Hepatocyte (in vitro differentiated cells): ENCODE measurements around the gene KIF6. TPM values are rescaled to one million over a fixed set of nuclear protein-coding genes. Genes with fewer than 3 reads are reported as not detected.

ENCODE experiments used
- DNase-seq: peaks from one replicate; pipeline ENCODE4 v3.0.0-alpha.2; 2016; ENCODE audit warnings: low spot score
- H2AFZ ChIP-seq: fragments of 200-600 bp; sonication (generic); 2 replicates; pipeline ENCODE4 v1.6.0; 2016; ENCODE audit warnings: antibody characterized with exemption, mild to moderate bottlenecking
- H3K27ac ChIP-seq: fragments of 200-600 bp; sonication (generic); 2 replicates; pipeline ENCODE4 v1.5.1; 2016; ENCODE audit warnings: mild to moderate bottlenecking
- H3K27me3 ChIP-seq: fragments of 200-600 bp; sonication (generic); 2 replicates; pipeline ENCODE4 v1.6.1; 2016
- H3K36me3 ChIP-seq: fragments of 200-600 bp; sonication (generic); replicated peaks from 2 replicates; pipeline ENCODE4 v1.5.1; 2016; ENCODE audit warnings: low read depth; ENCODE audit not compliant: insufficient read depth
- H3K4me1 ChIP-seq: fragments of 200-600 bp; sonication (generic); 2 replicates; pipeline ENCODE4 v1.5.1; 2016; ENCODE audit warnings: mild to moderate bottlenecking, moderate library complexity; ENCODE audit not compliant: insufficient read depth
- H3K4me2 ChIP-seq: fragments of 200-600 bp; sonication (generic); 2 replicates; pipeline ENCODE4 v1.6.0; 2016
- H3K4me3 ChIP-seq: fragments of 200-600 bp; sonication (generic); 2 replicates; pipeline ENCODE4 v1.5.1; 2016; ENCODE audit warnings: mild to moderate bottlenecking
- H3K79me2 ChIP-seq: fragments of 200-600 bp; sonication (generic); 2 replicates; pipeline ENCODE4 v1.6.0; 2017; ENCODE audit warnings: mild to moderate bottlenecking
- H3K9me2 ChIP-seq: fragments of 200-600 bp; sonication (generic); replicated peaks from 2 replicates; pipeline ENCODE4 v1.6.0; 2017; ENCODE audit warnings: mild to moderate bottlenecking; ENCODE audit not compliant: insufficient read depth
- H3K9me3 ChIP-seq: fragments of 200-600 bp; sonication (generic); 2 replicates; pipeline ENCODE4 v1.5.1; 2016; ENCODE audit warnings: low read depth, mild to moderate bottlenecking
- H4K20me1 ChIP-seq: fragments of 200-600 bp; sonication (generic); 2 replicates; pipeline ENCODE4 v1.6.0; 2016; ENCODE audit warnings: mild to moderate bottlenecking; ENCODE audit not compliant: insufficient read depth, poor library complexity, severe bottlenecking
- CTCF ChIP-seq: fragments of 200-600 bp; sonication (generic); IDR thresholded peaks from 2 replicates; pipeline ENCODE4 v1.5.1; 2016; ENCODE audit warnings: antibody characterized with exemption, mild to moderate bottlenecking; ENCODE audit not compliant: poor library complexity
- EZH2 ChIP-seq: fragments of 200-600 bp; sonication (generic); IDR thresholded peaks from 2 replicates; pipeline ENCODE4 v1.6.1; 2016; ENCODE audit warnings: antibody characterized with exemption, mild to moderate bottlenecking, borderline replicate concordance
- EZH2phosphoT487 ChIP-seq: fragments of 200-600 bp; sonication (generic); IDR thresholded peaks from one replicate; pipeline ENCODE4 v1.6.1; 2018; ENCODE audit warnings: antibody characterized with exemption, mild to moderate bottlenecking, low read depth, moderate library complexity; ENCODE audit not compliant: unreplicated experiment, severe bottlenecking
- WGBS: methylation state at CpG from one replicate; pipeline ENCODE4 v1.1.6; 2016; ENCODE audit warnings: low lambda C conversion rate; ENCODE audit errors: missing lambda C conversion rate; 5-methylcytosine and 5-hydroxymethylcytosine counted together
- polyA plus RNA-seq: library from polyadenylated mRNA; unstranded; fragments of >200 nt; fragmentation: Nextera tagmentation; extraction: Ambion mirVana; gene quantifications from 2 replicates; pipeline ENCODE4 v1.2.1, GENCODE V29; 2016
- total RNA-seq: library from RNA; depleted of rRNA; stranded (reverse); fragments of >200 nt; gene quantifications from 2 replicates; pipeline ENCODE4 v1.2.3, GENCODE V29; 2014

The KIF6 gene
- total and polyA plus RNA-seq, 2 experiments from 2014 or later = 0.87 to 2.3 TPM

GRCh38 chr6:39546731-39547130 lies 178.5 kb downstream of the KIF6 start:
- no peaks in the 10 kb centered on the region for H3K27me3 ChIP-seq
- no peak overlapping the region for H3K4me3 ChIP-seq
- H3K4me1 ChIP-seq = no peaks in the 10 kb centered on the region
- no peak overlapping the region for H3K27ac ChIP-seq
- H3K36me3 ChIP-seq = no peaks in the 10 kb centered on the region
- no peak for DNase-seq
- H3K9me2 ChIP-seq = no peaks in the 10 kb centered on the region
- no peak for TF ChIP-seq EZH2
- no peak for TF ChIP-seq EZH2phosphoT487
- no peak for TF ChIP-seq CTCF
- WGBS = 77% methylated on average over 2 of the region's 2 CpGs
- H3K79me2 ChIP-seq = no peaks in the 10 kb centered on the region
- no peak overlapping the region for H3K4me2 ChIP-seq
- no peak overlapping the region for H2AFZ ChIP-seq
- no peaks in the 10 kb centered on the region for H3K9me3 ChIP-seq
- no peaks in the 10 kb centered on the region for H4K20me1 ChIP-seq

DNA sequence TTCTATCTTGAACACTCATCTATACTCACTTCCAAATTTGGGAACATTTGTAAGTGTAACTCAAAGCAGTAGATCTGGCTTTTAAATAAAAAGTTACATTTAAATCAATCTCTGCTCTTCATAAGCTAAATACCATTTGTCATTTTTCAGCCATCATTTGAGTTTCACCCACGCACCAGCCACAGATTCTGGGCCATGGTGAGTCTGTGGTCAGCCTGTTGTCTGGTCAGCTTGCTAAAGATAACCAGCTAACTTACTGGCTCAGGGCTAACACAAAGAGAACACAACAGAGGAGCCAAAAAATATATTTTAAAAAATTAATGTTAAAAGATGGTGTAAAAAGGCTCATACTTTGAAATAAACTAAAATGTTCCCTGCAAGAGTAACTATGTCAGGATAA lies 181.3 kb downstream of the KIF6 start:
- H3K4me2 ChIP-seq = no peak overlapping the region
- no peaks in the 10 kb centered on the region for H3K4me1 ChIP-seq
- WGBS = 91% methylated on average over 1 of the region's 1 CpG
- H3K9me2 ChIP-seq = no peaks in the 10 kb centered on the region
- no peak overlapping the region for H2AFZ ChIP-seq
- H3K36me3 ChIP-seq = no peaks in the 10 kb centered on the region
- no peaks in the 10 kb centered on the region for H3K27me3 ChIP-seq
- no peaks in the 10 kb centered on the region for H4K20me1 ChIP-seq
- no peak for TF ChIP-seq CTCF
- TF ChIP-seq EZH2 = no peak
- TF ChIP-seq EZH2phosphoT487 = no peak
- no peak overlapping the region for H3K27ac ChIP-seq
- H3K4me3 ChIP-seq = no peak overlapping the region
- DNase-seq = no peak
- no peaks in the 10 kb centered on the region for H3K79me2 ChIP-seq
- H3K9me3 ChIP-seq = no peaks in the 10 kb centered on the region

DNA sequence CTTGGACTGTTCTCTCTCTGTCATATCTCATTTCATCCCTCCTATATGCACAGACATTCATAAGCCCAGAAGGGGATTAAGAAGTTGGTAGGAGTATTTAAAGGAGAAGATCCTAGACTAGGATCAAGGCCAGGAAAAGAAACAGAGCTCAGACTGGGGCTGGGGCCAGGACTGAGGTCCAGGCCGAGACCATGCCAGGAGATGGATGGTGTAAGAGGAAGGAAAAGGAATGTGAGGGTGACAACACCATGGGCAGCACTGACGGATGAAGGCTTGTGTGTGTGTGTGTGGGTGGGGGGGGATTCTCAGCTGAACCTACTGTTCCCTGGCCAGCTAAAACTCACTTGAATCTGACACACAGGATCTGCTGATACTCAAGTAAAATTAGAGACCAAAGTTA lies 182.1 kb downstream of the KIF6 start:
- Histone ChIP-seq H3K79me2 (no peaks in the 10 kb centered on the region), H3K27ac (no peak overlapping the region)
- 54% methylated on average over 2 of the region's 2 CpGs for WGBS

More for the DNA sequence above, 182.1 kb downstream of the KIF6 start:
- H2AFZ ChIP-seq = no peak overlapping the region
- no peaks in the 10 kb centered on the region for H3K9me2 ChIP-seq
- no peaks in the 10 kb centered on the region for H3K9me3 ChIP-seq
- no peak overlapping the region for H3K4me3 ChIP-seq
- no peak overlapping the region for H3K4me2 ChIP-seq
- DNase-seq = peak; percentile 32
- H3K27me3 ChIP-seq = no peaks in the 10 kb centered on the region
- no peak for TF ChIP-seq EZH2phosphoT487
- no peak for TF ChIP-seq CTCF
- no peak for TF ChIP-seq EZH2
- no peaks in the 10 kb centered on the region for H3K36me3 ChIP-seq
- no peaks in the 10 kb centered on the region for H3K4me1 ChIP-seq
- H4K20me1 ChIP-seq = no peaks in the 10 kb centered on the region
